GM18505 (cell line): ENCODE results near the gene PERP.

Source experiments
- ATAC-seq: cut with Tn5 transposase; IDR thresholded peaks from one replicate; pipeline ENCODE4 v1.9.1; 2021; ENCODE audit not compliant: unreplicated experiment
- POLR2A ChIP-seq: IDR thresholded peaks from 4 replicates; pipeline ENCODE4 v1.6.1; 2011; ENCODE audit warnings: borderline replicate concordance; ENCODE audit not compliant: insufficient read depth, insufficient read length; ENCODE audit errors: extremely low read depth

PERP gene

GRCh38 chr6:138073264-138073663, 34.0 kb downstream of the PERP start:
- no peak for ATAC-seq
- no peak for TF ChIP-seq POLR2A

DNA sequence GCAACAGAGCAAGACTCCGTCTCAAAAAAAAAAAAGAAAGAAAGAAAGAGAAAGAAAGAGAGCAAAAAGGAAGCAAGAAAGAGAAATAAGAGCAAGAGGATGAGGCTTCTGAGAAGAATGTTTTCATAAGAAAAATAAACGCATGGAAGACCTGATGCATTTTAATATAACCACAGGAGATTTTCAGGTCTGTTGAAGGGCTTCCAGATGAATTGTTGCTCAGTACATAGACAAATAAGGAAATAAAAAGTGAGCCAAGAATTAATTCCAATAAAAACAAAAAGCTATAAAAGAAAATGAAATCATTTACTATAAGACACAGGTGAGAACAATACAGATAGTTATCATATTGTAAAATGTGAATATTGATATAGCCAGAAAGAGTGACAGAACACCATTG, 43.5 kb downstream of the PERP start:
- ATAC-seq = no peak
- TF ChIP-seq POLR2A = no peak

GRCh38 chr6:138054982-138055381, 52.2 kb downstream of the PERP start:
- TF ChIP-seq POLR2A = no peak
- ATAC-seq = no peak

DNA sequence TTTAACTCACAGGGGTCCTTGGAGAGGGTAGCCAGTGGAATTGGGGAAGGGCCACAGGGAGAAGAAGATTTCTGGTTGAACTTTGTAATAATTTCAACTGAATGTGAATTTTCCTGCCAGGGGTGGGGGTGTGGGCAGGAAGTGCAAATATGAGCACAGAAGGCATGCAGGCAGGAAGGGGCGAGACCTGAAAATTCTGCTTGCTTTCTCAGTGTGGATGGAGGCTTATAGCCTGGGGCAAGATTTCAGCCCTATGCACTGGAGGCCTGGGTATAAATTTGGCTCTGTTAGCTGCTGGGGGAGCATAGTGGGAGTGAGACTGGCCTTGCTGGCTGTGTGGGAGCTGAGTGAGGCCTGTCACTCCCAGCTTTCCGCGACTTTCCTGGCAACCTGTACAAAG, 54.4 kb downstream of the PERP start:
- no peak for ATAC-seq
- no peak for TF ChIP-seq POLR2A

DNA sequence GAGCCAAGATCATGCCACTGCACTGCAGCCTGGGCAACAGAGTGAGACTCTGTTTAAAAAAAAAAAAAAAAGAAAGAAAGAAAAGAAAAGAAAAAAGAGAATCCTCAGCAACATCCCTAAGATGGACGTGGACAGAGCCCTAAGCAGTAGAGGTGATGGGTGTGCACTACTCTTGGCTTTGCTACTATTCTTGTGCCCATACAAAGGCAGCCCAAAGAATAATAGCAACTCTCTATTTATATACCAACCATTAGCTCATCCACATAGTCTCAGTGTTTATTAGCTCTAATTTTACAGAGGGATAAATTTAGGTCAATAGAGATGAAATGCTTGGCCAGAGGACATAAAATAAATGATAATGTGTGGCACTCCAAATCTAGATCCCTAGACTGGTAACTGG, 62.2 kb downstream of the PERP start:
- TF ChIP-seq POLR2A = no peak
- ATAC-seq = no peak

- no peak for TF ChIP-seq POLR2A
Observed at GRCh38 chr6:138044458-138044857, 62.8 kb downstream of the PERP start.

More at GRCh38 chr6:138044458-138044857, 62.8 kb downstream of the PERP start:
- ATAC-seq = no peak
